Mesothelial cell of epicardium (in vitro differentiated cells): Measurements from ENCODE around the gene SNCAIP. TPM values are rescaled to one million over a fixed set of nuclear protein-coding genes. Genes with fewer than 3 reads are reported as not detected.

Experiments used
- DNase-seq, 2 experiments: peaks; one replicate each; pipeline ENCODE4 v3.0.0; 2021; ENCODE audit warnings: low spot score in 2 of 2; ENCODE audit not compliant: unreplicated experiment in 2 of 2
- H3K27ac Mint-ChIP-seq: 2 replicates; pipeline ENCODE4 v1.8.0; 2021; ENCODE audit warnings: mixed read lengths
- H3K27me3 Mint-ChIP-seq: 2 replicates; pipeline ENCODE4 v1.8.0; 2021; ENCODE audit warnings: low read depth, mixed read lengths
- H3K36me3 Mint-ChIP-seq: 2 replicates; pipeline ENCODE4 v1.8.0; 2021; ENCODE audit warnings: mixed read lengths
- H3K4me1 Mint-ChIP-seq: 2 replicates; pipeline ENCODE4 v1.8.0; 2021; ENCODE audit warnings: mixed read lengths
- H3K4me3 Mint-ChIP-seq: 2 replicates; pipeline ENCODE4 v1.8.0; 2021; ENCODE audit warnings: mild to moderate bottlenecking, moderate library complexity, mixed read lengths
- H3K9me3 Mint-ChIP-seq: 2 replicates; pipeline ENCODE4 v1.8.0; 2021; ENCODE audit warnings: mixed read lengths
- total RNA-seq: library from RNA; stranded (reverse); gene quantifications from 3 replicates; pipeline ENCODE4 v1.2.1, GENCODE V29; 2021
- TF ChIP-seq, protein P1 (sequence below): fragments of 200-600 bp; sonication (generic); IDR thresholded peaks from one replicate; pipeline ENCODE4 v1.5.0; 2021; ENCODE audit warnings: antibody characterized with exemption; ENCODE audit not compliant: unreplicated experiment

Gene SNCAIP
- total RNA-seq, 1 donor from 2014 or later: 102 TPM

DNA sequence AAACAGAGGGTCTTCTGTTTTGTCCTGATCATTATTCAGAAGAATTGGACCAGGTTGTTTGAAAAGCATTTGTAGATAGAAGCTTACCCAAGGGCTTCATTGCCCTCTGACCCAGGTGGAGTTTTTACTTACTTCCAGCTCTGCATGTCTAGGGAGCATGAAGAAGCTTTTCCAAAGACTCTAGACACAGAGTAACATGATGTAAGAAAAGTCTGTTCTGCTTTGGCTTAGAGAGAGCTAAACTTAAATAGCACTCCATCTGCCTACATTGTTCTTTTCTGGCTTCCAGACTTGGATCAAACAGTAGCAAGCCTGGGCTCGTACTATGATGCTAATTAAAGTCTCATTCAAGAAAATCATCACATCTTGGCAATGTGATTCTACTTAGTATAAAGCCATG is 112.1 kb downstream of the SNCAIP start:
- DNase-seq: no peak
- TF ChIP-seq, protein P1, sequence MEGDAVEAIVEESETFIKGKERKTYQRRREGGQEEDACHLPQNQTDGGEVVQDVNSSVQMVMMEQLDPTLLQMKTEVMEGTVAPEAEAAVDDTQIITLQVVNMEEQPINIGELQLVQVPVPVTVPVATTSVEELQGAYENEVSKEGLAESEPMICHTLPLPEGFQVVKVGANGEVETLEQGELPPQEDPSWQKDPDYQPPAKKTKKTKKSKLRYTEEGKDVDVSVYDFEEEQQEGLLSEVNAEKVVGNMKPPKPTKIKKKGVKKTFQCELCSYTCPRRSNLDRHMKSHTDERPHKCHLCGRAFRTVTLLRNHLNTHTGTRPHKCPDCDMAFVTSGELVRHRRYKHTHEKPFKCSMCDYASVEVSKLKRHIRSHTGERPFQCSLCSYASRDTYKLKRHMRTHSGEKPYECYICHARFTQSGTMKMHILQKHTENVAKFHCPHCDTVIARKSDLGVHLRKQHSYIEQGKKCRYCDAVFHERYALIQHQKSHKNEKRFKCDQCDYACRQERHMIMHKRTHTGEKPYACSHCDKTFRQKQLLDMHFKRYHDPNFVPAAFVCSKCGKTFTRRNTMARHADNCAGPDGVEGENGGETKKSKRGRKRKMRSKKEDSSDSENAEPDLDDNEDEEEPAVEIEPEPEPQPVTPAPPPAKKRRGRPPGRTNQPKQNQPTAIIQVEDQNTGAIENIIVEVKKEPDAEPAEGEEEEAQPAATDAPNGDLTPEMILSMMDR: no peak
- peaks cover 48% of the 10 kb centered on the region for H3K36me3 Mint-ChIP-seq
- H3K4me3 Mint-ChIP-seq: no peak overlapping the region
- H3K27ac Mint-ChIP-seq: no peak overlapping the region
- peaks cover 33% of the 10 kb centered on the region for H3K4me1 Mint-ChIP-seq
- H3K9me3 Mint-ChIP-seq: peaks cover 9% of the 10 kb centered on the region
- H3K27me3 Mint-ChIP-seq: no peaks in the 10 kb centered on the region

DNA sequence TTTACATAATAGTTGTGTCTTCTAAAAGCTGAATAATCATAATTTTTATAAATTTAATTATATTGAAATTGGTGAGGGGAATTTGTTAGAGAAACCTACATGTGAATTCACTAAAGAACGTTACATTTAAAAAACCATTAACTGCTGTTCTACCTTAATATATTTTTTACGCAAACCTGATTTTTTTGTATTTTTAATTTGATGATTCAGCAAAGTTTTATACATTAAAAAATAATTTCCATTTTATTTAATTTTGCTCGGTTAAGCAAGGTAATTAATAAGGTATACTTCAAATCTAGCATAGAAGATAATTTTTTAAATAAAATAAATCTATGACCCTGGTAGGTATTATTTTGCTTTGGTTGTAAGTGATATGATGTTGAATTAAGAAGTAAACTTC is 114.3 kb downstream of the SNCAIP start:
- H3K4me1 Mint-ChIP-seq: peaks cover 26% of the 10 kb centered on the region
- TF ChIP-seq, protein P1: no peak

DNA sequence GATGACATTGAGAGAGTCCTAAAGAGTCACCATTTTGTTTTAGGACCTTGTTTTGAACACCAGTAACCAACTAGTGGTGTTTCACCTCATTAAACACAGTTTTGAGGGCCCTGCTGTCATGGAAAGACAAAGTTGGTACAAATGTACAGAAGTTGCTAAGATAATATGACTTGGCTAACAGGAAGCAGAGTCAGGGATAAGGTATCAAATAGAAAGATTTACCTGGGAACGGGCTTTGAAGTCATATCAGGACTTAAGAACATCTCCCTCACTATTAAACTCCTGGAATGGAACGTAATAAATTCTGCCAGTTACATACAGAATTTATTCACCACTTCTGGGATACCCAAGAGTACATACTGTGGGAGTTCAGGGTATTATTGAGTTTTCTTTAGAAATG is 115.6 kb downstream of the SNCAIP start:
- H3K36me3 Mint-ChIP-seq: peaks cover 51% of the 10 kb centered on the region
- H3K27me3 Mint-ChIP-seq: no peaks in the 10 kb centered on the region
- no peak for DNase-seq
- H3K4me3 Mint-ChIP-seq: no peak overlapping the region
- peak overlapping the region; percentile 43 for H3K27ac Mint-ChIP-seq
- peaks cover 13% of the 10 kb centered on the region for H3K9me3 Mint-ChIP-seq
- H3K4me1 Mint-ChIP-seq: peaks cover 16% of the 10 kb centered on the region
- TF ChIP-seq, protein P1: no peak

More for the DNA sequence above, 114.3 kb downstream of the SNCAIP start:
- no peak for DNase-seq
- Mint-ChIP-seq H3K27ac (no peak overlapping the region), H3K36me3 (peaks cover 54% of the 10 kb centered on the region), H3K4me3 (no peak overlapping the region), H3K27me3 (no peaks in the 10 kb centered on the region), H3K9me3 (peaks cover 13% of the 10 kb centered on the region)

DNA sequence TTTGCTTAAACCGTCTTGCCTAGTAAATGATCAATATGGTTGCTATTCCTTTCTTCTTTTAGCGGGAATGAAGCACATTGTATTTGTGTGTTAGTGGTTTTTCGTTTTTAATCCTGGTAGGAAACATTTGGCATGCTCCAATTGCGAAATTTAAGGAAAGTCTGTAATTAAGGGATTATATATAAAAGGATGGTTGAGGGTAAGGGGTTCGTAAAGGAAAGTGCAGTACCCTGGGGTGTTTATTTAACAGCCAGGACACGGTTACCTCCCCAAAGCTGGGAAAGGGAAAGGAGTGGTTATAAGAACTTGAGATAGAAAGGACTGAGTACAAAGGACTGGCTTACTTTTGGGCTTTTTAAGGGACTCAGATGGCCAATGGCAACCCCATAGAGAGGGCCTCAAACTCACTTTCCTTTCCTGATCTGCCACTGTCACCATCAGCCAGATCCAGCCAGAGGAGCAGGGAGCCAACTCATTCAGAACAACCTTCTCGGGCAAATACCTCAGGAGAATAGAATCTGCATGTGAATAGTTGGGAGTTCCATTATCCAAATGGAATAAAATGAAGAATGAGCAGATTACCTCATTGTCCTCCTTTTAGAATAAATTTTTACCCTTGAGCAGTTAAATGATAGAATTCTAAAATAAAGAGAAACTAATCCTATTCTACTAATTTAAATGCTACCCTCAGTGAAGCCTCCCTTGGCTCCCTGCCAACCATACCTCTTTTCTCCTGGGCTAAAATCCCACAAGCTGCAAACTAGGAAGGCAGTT is 117.7 kb downstream of the SNCAIP start:
- Mint-ChIP-seq H3K27ac (peak overlapping the region; percentile 32), H3K36me3 (peaks cover 52% of the 10 kb centered on the region), H3K4me1 (peaks cover 15% of the 10 kb centered on the region), H3K27me3 (no peaks in the 10 kb centered on the region), H3K4me3 (no peak overlapping the region), H3K9me3 (peaks cover 13% of the 10 kb centered on the region)
- DNase-seq: no peak
- TF ChIP-seq, protein P1: no peak

DNA sequence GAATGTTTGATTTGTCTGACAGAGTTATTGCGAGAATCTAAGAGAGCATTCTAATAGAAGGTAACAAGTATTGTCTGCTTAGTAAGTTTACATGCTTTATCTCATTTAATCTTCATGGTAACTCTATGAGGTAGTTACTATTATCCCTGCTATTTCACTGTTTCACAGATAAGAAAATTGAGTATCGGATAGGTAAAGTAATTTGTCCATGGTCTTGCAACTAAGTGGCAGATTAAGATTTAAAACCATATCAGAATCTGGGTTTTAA is 118.2 kb downstream of the SNCAIP start:
- Mint-ChIP-seq H3K4me1 (peaks cover 17% of the 10 kb centered on the region), H3K9me3 (peaks cover 13% of the 10 kb centered on the region), H3K36me3 (peaks cover 52% of the 10 kb centered on the region), H3K27ac (peak overlapping the region; percentile 28), H3K4me3 (no peak overlapping the region), H3K27me3 (no peaks in the 10 kb centered on the region)
- TF ChIP-seq, protein P1: no peak
- DNase-seq: no peak
